GM12878 (cell line): ENCODE results near the gene SMIM7. TPM values are rescaled to one million over a fixed set of nuclear protein-coding genes. Genes with fewer than 3 reads are reported as not detected.

Source experiments
- ATAC-seq: fragments of 200-7000 bp; cut with Tn5 transposase; 3 replicates; pipeline ENCODE4 v1.9.1; 2020; ENCODE audit warnings: mild to moderate bottlenecking, moderate library complexity
- BruUV-seq: library from RNA; stranded (reverse); fragments of 400-500 nt; replicated peaks from 2 replicates; lab custom pipeline; 2021; lab: Mats Ljungman, UMichigan
- CTCF ChIA-PET: fragments of 300-600 bp; sonication (Branson Sonifier 250); formaldehyde crosslinking; extraction: SDS; loops from one replicate; lab custom pipeline; 2021; ENCODE audit warnings: inconsistent platforms; lab: Yijun Ruan, JAX
- POLR2A ChIA-PET: fragments of 350-600 bp; formaldehyde crosslinking; extraction: SDS; loops from one replicate; lab custom pipeline; 2021; ENCODE audit warnings: inconsistent platforms; lab: Charles Lee
- RAD21 ChIA-PET: fragments of 300-600 bp; sonication (Branson Sonifier 250); formaldehyde crosslinking; loops from one replicate; lab custom pipeline; 2023; ENCODE audit warnings: antibody characterized with exemption; ENCODE audit not compliant: unreplicated experiment; lab: Charles Lee
- SMC1A ChIA-PET: fragments of 300-600 bp; sonication (Branson Sonifier 250); formaldehyde crosslinking; loops from one replicate; lab custom pipeline; 2023; ENCODE audit not compliant: unreplicated experiment, uncharacterized antibody; lab: Charles Lee
- DNase-seq: peaks from one replicate; pipeline ENCODE4 v3.0.0-alpha.2; 2011; ENCODE audit warnings: low read depth, low spot score
- FAIRE-seq: peaks from 3 replicates; lab custom pipeline; 2011; peaks lifted over from hg19 to GRCh38; lab: Jason Lieb, UNC
- H2AFZ ChIP-seq: 2 replicates; pipeline ENCODE4 v1.6.0; 2011; ENCODE audit warnings: low read depth, low read length, control low read depth; ENCODE audit not compliant: control insufficient read depth
- H3K27ac ChIP-seq: 2 replicates; pipeline ENCODE4 v1.5.1; 2011; ENCODE audit warnings: control low read depth; ENCODE audit not compliant: control insufficient read depth, insufficient read depth
- H3K27me3 ChIP-seq, 2 experiments: replicated peaks in 1 of 2; 2 replicates each; pipeline versions ENCODE4 v1.6.0 to v1.6.1; 2011; ENCODE audit warnings: low read length in 1 of 2; ENCODE audit not compliant: control insufficient read depth in 2 of 2, insufficient read depth in 2 of 2
- H3K36me3 ChIP-seq, 2 experiments: 2 replicates each; pipeline ENCODE4 v1.5.1; 2011; ENCODE audit warnings: low read length in 1 of 2; ENCODE audit not compliant: control insufficient read depth in 2 of 2, insufficient read depth in 2 of 2
- H3K4me1 ChIP-seq: 2 replicates; pipeline ENCODE4 v1.6.1; 2011; ENCODE audit warnings: mild to moderate bottlenecking, low read length, moderate library complexity, mixed read lengths; ENCODE audit not compliant: control insufficient read depth, insufficient read depth
- H3K4me2 ChIP-seq: 2 replicates; pipeline ENCODE4 v1.6.0; 2011; ENCODE audit warnings: control low read depth; ENCODE audit not compliant: control insufficient read depth, insufficient read depth
- H3K4me3 ChIP-seq: fragments of 200-600 bp; sonication (generic); 2 replicates; pipeline ENCODE4 v1.5.1; 2016
- H3K79me2 ChIP-seq: 2 replicates; pipeline ENCODE4 v1.6.0; 2011; ENCODE audit warnings: low read length; ENCODE audit not compliant: control insufficient read depth, insufficient read depth
- H3K9ac ChIP-seq: 2 replicates; pipeline ENCODE4 v1.8.0; 2011; ENCODE audit warnings: low read length, control low read depth, mixed read lengths; ENCODE audit not compliant: control insufficient read depth, insufficient read depth
- H3K9me3 ChIP-seq: replicated peaks from 3 replicates; pipeline ENCODE4 v1.5.1; 2011; ENCODE audit warnings: mild to moderate bottlenecking, low read length; ENCODE audit not compliant: control insufficient read depth, insufficient read depth
- H4K20me1 ChIP-seq: 2 replicates; pipeline ENCODE4 v1.6.0; 2011; ENCODE audit not compliant: control insufficient read depth, insufficient read depth
- CBX3 ChIP-seq: fragments of 200-600 bp; sonication (generic); IDR thresholded peaks from 2 replicates; pipeline ENCODE4 v1.6.1; 2016; ENCODE audit warnings: low read depth, borderline replicate concordance
- CHD1 ChIP-seq: IDR thresholded peaks from 2 replicates; pipeline ENCODE4 v1.6.1; 2012; ENCODE audit warnings: low read depth, low read length, improper control_type of control experiment
- CREB1 ChIP-seq: IDR thresholded peaks from 2 replicates; pipeline ENCODE4 v1.6.1; 2012; ENCODE audit warnings: low read depth, mild to moderate bottlenecking, inconsistent platforms
- CREM ChIP-seq: IDR thresholded peaks from 2 replicates; pipeline ENCODE4 v1.6.1; 2014; ENCODE audit warnings: antibody characterized with exemption, low read depth
- CTCF ChIP-seq, 3 experiments: IDR thresholded peaks in 2 of 3; conservative IDR thresholded peaks in 1 of 3; 2 replicates each; pipeline ENCODE4 v1.5.1; 2011; ENCODE audit warnings: low read depth in 3 of 3, low read length in 3 of 3, mild to moderate bottlenecking in 3 of 3, control low read depth in 2 of 3, moderate library complexity in 2 of 3, inconsistent platforms in 1 of 3, mixed read lengths in 1 of 3; ENCODE audit not compliant: control insufficient read depth in 2 of 3, insufficient read depth in 1 of 3; ENCODE audit errors: extremely low read depth in 1 of 3
- FOS ChIP-seq: IDR thresholded peaks from 3 replicates; pipeline ENCODE4 v1.6.1; 2011; ENCODE audit warnings: borderline replicate concordance; ENCODE audit not compliant: insufficient read length; ENCODE audit errors: extremely low read depth
- FOXK2 ChIP-seq: fragments of 450-650 bp; IDR thresholded peaks from 2 replicates; pipeline ENCODE4 v1.6.1; 2017; ENCODE audit warnings: mild to moderate bottlenecking, moderate library complexity
- IKZF1 ChIP-seq: fragments of 450-650 bp; conservative IDR thresholded peaks from 2 replicates; pipeline ENCODE4 v1.6.1; 2017; ENCODE audit warnings: antibody characterized with exemption, mild to moderate bottlenecking
- IRF5 ChIP-seq: fragments of 450-650 bp; IDR thresholded peaks from 2 replicates; pipeline ENCODE4 v1.6.1; 2017; ENCODE audit warnings: borderline replicate concordance
- JUNB ChIP-seq: IDR thresholded peaks from 2 replicates; pipeline ENCODE4 v1.6.1; 2016; ENCODE audit warnings: antibody characterized with exemption, mild to moderate bottlenecking
- KDM1A ChIP-seq: fragments of 200-600 bp; sonication (generic); IDR thresholded peaks from 2 replicates; pipeline ENCODE4 v1.6.1; 2016; ENCODE audit warnings: borderline replicate concordance
- POLR2A ChIP-seq: IDR thresholded peaks from 2 replicates; pipeline ENCODE4 v1.6.1; 2011; ENCODE audit warnings: low read depth, mild to moderate bottlenecking, low read length
- POU2F2 ChIP-seq: IDR thresholded peaks from 3 replicates; pipeline ENCODE4 v1.6.1; 2011; ENCODE audit warnings: low read depth, mild to moderate bottlenecking, low read length, borderline replicate concordance
- SP1 ChIP-seq: IDR thresholded peaks from one replicate; pipeline ENCODE4 v1.6.1; 2011; ENCODE audit warnings: low read depth, low read length
- SREBF1 ChIP-seq: IDR thresholded peaks from 2 replicates; pipeline ENCODE4 v1.6.1; 2012; ENCODE audit warnings: mild to moderate bottlenecking, low read length
- STAT3 ChIP-seq: IDR thresholded peaks from 2 replicates; pipeline ENCODE4 v1.6.1; 2011; ENCODE audit warnings: low read depth, low read length, improper control_type of control experiment
- TBL1XR1 ChIP-seq: IDR thresholded peaks from 2 replicates; pipeline ENCODE4 v1.6.1; 2012; ENCODE audit warnings: low read depth, low read length, improper control_type of control experiment
- TCF7 ChIP-seq: IDR thresholded peaks from 2 replicates; pipeline ENCODE4 v1.6.1; 2014; ENCODE audit warnings: antibody characterized with exemption, borderline replicate concordance
- YBX1 ChIP-seq: fragments of 450-650 bp; IDR thresholded peaks from 2 replicates; pipeline ENCODE4 v1.6.1; 2016; ENCODE audit warnings: antibody characterized with exemption
- ZNF217 ChIP-seq: fragments of 450-650 bp; IDR thresholded peaks from 2 replicates; pipeline ENCODE4 v1.6.1; 2017; ENCODE audit warnings: antibody characterized with exemption, mild to moderate bottlenecking
- WGBS: methylation state at CpG from one replicate; pipeline ENCODE4 v1.1.6; 2016; ENCODE audit warnings: low lambda C conversion rate; ENCODE audit not compliant: insufficient replicate concordance, insufficient coverage; ENCODE audit errors: missing lambda C conversion rate; 5-methylcytosine and 5-hydroxymethylcytosine counted together
- in situ Hi-C: fragments of 300-500 bp; cut with MboI; formaldehyde crosslinking; loops from 9 replicates; pipeline ENCODE4 v1.14.3; 2018; ENCODE audit warnings: mixed read lengths
- intact Hi-C: fragments of 100-400 bp; cut with micrococcal nuclease; formaldehyde crosslinking; loops from one replicate; pipeline ENCODE4 v1.14.2; 2022; ENCODE audit not compliant: unreplicated experiment
- polyA plus RNA-seq, 11 experiments: library from polyadenylated mRNA; depleted of rRNA in 4 of 11; unstranded in 6 of 11; stranded (reverse) in 5 of 11; fragments of >200 nt; fragmentation: Nextera tagmentation in 4 of 11; fragmentation: Illumina TruSeq in 1 of 11; extraction: Ambion mirVana in 4 of 11; extraction: Trizol in 1 of 11; gene quantifications; 1 replicate in 1 of 11; 2 replicates in 10 of 11; pipeline versions ENCODE4 v1.2.1 to v1.2.3, GENCODE V29; 2011 to 2016; ENCODE audit warnings: inconsistent platforms in 2 of 11, missing spikeins in 2 of 11, low read depth in 1 of 11
- total RNA-seq, 4 experiments: library from RNA; depleted of rRNA in 3 of 4; stranded (reverse); fragments of >200 nt in 3 of 4; fragmentation: Illumina TruSeq in 1 of 4; extraction: Trizol in 1 of 4; gene quantifications; 2 replicates each; pipeline versions ENCODE4 v1.2.1 to v1.2.3, GENCODE V29; 2013 to 2021

Gene SMIM7
- total and polyA plus RNA-seq, 10 of the 15 experiments (the other 5 are each of a cell fraction or from before 2014, with no cell fraction given): 45.7 to 170 (median 70.8) TPM

- 98% methylated on average over 5 of the region's 5 CpGs for WGBS
- Histone ChIP-seq H3K27me3 (no peaks in the 10 kb centered on the region), H3K4me2 (no peak overlapping the region), H3K9ac (no peak overlapping the region), H3K4me3 (no peak overlapping the region), H3K9me3 (no peaks in the 10 kb centered on the region), H3K36me3 (peaks cover 12 to 38% of the 10 kb centered on the region in 2 experiments), H3K4me1 (peaks cover 12% of the 10 kb centered on the region), H4K20me1 (peaks cover 18% of the 10 kb centered on the region), H3K27ac (no peak overlapping the region), H2AFZ (no peak overlapping the region), H3K79me2 (peaks cover 49% of the 10 kb centered on the region)
- ChIA-PET RAD21 (interaction anchor here (0.6 to 1.1 kb wide), 2 partner anchors 70 to 1492 kb away, joined by 3 to 4 read pairs; no protein-coding TSS in a partner anchor), SMC1A (no interaction called here), CTCF (no interaction called here), POLR2A (interaction anchor here (1.3 kb wide), 1 partner anchor 19 kb away, joined by 3 read pairs; no protein-coding TSS in a partner anchor)
- in situ Hi-C loops: no loop called here
- ATAC-seq (no peak), FAIRE-seq (no peak), DNase-seq (no peak)
- intact Hi-C loops: no loop called here
- TF ChIP-seq YBX1 (no peak), CTCF (IDR thresholded peaks at IDR 0.05 in 2 of 3, conservative IDR thresholded peaks at IDR 0.05 in 1 of 3; ENCODE audit: control insufficient read depth in 2 of 3, extremely low read depth in 1 of 3, insufficient read depth in 1 of 3, low read depth in 3 of 3, low read length in 3 of 3) (no peak), SREBF1 (no peak), KDM1A (no peak), IRF5 (no peak), POLR2A (no peak), TBL1XR1 (no peak), CREM (no peak), CHD1 (no peak), FOS (no peak), IKZF1 (no peak), ZNF217 (no peak), POU2F2 (no peak), SP1 (no peak), FOXK2 (no peak), STAT3 (no peak), CREB1 (no peak), CBX3 (no peak), TCF7 (no peak), JUNB (no peak)
- BruUV-seq: no TSS peak
These were observed 2.6 kb downstream of the SMIM7 start for GRCh38 chr19:16657384-16657783.
